Effector memory CD4-positive, alpha-beta T cell (primary cell): Measurements from ENCODE around the gene SSX5.
"Not testable (repeated sequence)": the region's sequence is repeated elsewhere in the genome, so short reads cannot be mapped to it uniquely, and the experiment has no call there.

ENCODE experiments used
- DNase-seq, 3 donors: peaks; one replicate each; pipeline ENCODE4 v3.0.0-alpha.2; 2020
- H3K27ac ChIP-seq: 2 replicates; pipeline ENCODE4 v1.7.0; 2013; ENCODE audit warnings: mild to moderate bottlenecking, low read length, moderate library complexity; ENCODE audit not compliant: insufficient read depth, poor library complexity, severe bottlenecking
- H3K27me3 ChIP-seq: replicated peaks from 2 replicates; pipeline ENCODE4 v1.7.0; 2013; ENCODE audit warnings: mild to moderate bottlenecking, low read length; ENCODE audit not compliant: insufficient read depth, control insufficient read depth, poor library complexity, severe bottlenecking
- H3K36me3 ChIP-seq: 2 replicates; pipeline ENCODE4 v1.7.0; 2013; ENCODE audit warnings: mild to moderate bottlenecking, low read length, moderate library complexity; ENCODE audit not compliant: control insufficient read depth, insufficient read depth
- H3K4me1 ChIP-seq: 2 replicates; pipeline ENCODE4 v1.7.0; 2013; ENCODE audit warnings: low read length, mild to moderate bottlenecking; ENCODE audit not compliant: control insufficient read depth, insufficient read depth, poor library complexity, severe bottlenecking
- H3K4me3 ChIP-seq: 2 replicates; pipeline ENCODE4 v1.7.0; 2013; ENCODE audit warnings: low read length, low read depth, mild to moderate bottlenecking; ENCODE audit not compliant: insufficient read depth, poor library complexity, severe bottlenecking
- H3K9me3 ChIP-seq: 2 replicates; pipeline ENCODE4 v1.7.0; 2013; ENCODE audit warnings: mild to moderate bottlenecking, low read length, moderate library complexity; ENCODE audit not compliant: control insufficient read depth

Gene SSX5

GRCh38 chrX:48154796-48155195 lies 41.8 kb downstream of the SSX5 start:
- H3K4me3 ChIP-seq: no peak overlapping the region
- no peaks in the 10 kb centered on the region for H3K4me1 ChIP-seq
- H3K36me3 ChIP-seq: no peaks in the 10 kb centered on the region
- H3K27ac ChIP-seq: no peak overlapping the region
- H3K27me3 ChIP-seq: no peaks in the 10 kb centered on the region
- DNase-seq: no peak
- H3K9me3 ChIP-seq: no peaks in the 10 kb centered on the region

GRCh38 chrX:48153769-48154168 lies 42.8 kb downstream of the SSX5 start:
- H3K4me1 ChIP-seq: no peaks in the 10 kb centered on the region
- no peak for DNase-seq
- H3K4me3 ChIP-seq: no peak overlapping the region
- no peaks in the 10 kb centered on the region for H3K27me3 ChIP-seq
- no peaks in the 10 kb centered on the region for H3K36me3 ChIP-seq
- no peak overlapping the region for H3K27ac ChIP-seq
- no peaks in the 10 kb centered on the region for H3K9me3 ChIP-seq

GRCh38 chrX:48142697-48143096 lies 53.9 kb downstream of the SSX5 start:
- not testable (repeated sequence) for H3K36me3 ChIP-seq, H3K9me3 ChIP-seq, H3K4me3 ChIP-seq, H3K27ac ChIP-seq, H3K4me1 ChIP-seq, DNase-seq, H3K27me3 ChIP-seq

GRCh38 chrX:48141810-48142508 lies 54.6 kb downstream of the SSX5 start:
- H3K4me3 ChIP-seq, H3K27ac ChIP-seq, H3K9me3 ChIP-seq, H3K27me3 ChIP-seq, DNase-seq, H3K36me3 ChIP-seq, H3K4me1 ChIP-seq: not testable (repeated sequence)

- not testable (repeated sequence) for H3K36me3 ChIP-seq, H3K4me3 ChIP-seq, H3K27me3 ChIP-seq, H3K27ac ChIP-seq, DNase-seq, H3K4me1 ChIP-seq, H3K9me3 ChIP-seq
These were observed 57.5 kb downstream of the SSX5 start for GRCh38 chrX:48139076-48139475.
